Measurements from ENCODE around the gene DZIP1.
"Not testable (repeated sequence)": the region's sequence is repeated elsewhere in the genome, so short reads cannot be mapped to it uniquely, and the experiment has no call there.

The DZIP1 gene

DNA sequence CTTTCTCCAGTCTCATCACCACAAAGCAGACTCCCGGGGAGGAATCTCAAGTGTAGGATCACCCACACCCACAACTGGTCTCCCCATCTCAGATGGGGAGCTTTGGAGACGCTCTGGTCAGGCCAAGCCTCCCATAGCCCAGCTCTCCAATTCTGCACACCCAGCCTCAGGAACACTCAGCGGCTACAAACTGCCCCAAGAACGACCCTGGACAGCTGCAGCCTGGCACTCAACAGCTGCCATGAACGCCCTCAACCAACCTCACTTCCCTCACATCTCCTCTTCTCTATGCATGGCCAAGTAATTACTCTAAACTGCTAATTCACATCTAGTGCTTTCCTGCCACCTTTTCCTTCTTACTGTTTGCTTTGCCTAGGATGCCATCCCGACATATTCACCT lies 42.6 kb downstream of the DZIP1 start:
- no peak for DNase-seq

DNA sequence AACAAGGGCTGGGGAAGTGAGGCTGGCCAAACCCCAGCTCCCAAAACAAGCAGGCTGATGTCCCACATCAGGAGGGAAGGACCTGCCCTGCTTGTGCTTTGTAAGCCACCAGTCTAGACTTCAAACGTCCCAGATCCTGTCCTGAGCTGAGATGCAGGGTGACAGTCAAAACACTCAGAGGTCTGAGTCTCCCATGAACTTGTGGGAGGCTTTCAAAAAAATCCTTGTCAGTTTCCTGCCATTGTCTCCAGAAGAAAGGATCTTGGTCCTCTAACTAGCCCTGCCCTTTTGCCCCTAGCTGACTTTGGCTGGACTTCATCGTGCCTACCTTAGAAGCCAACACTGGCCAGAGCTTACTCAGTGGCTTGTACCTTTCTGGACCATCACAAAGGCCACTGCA lies 43.3 kb downstream of the DZIP1 start:
- DNase-seq: no peak

DNA sequence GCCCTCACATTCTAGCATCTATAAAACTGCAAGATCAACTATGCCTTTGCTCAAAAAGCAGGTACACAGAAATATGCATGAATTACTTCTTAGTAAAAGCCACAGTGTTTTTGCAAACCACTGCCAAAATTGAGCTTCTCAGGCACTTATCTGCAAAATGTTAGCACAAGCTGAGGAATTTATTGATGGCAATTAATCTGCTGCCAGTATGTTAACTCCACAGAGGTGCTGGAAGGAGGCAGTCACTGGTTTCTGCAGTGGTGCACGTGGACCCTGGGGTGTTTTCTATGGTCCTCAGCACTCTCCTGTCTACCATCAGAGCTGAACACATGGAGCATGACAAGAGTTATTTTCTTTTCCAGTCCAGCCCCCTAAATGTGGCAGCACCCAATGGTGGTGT lies 47.8 kb downstream of the DZIP1 start:
- no peak for DNase-seq

DNA sequence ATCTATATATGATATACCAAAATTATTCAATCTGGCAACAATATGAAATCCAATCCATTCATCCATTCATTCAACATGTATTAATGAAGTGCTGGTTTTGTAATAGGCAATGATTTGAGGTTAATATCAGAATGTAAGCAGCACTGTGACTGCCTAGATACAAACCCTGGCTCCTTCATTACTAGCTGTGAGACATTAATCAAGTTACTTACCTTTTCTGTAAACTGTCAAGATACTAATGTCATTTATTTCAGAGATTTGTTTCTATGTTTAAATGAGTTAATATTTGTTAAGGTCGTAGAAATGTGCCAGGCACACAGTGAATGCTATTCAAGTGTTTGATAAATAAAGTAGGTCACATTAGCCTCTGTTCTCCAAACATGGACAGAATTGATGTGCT lies 51.0 kb downstream of the DZIP1 start:
- no peak for DNase-seq

DNA sequence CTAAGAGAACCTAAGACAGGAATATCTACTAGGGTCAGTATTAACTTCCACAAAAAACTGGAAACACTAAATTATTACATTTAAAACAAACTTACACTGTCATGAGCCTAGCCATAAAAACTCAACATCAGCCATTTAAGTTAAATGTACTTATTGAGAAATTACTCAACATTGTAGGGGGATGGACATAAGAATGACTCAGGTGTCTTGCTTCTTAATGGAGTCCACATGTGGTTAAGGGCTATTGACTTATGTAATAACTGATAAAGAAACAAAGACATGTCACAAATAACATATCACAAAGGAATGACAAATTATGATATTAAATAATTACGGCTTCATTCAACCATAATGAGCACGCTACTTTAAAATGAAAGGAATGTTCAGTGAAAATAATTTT lies 55.8 kb downstream of the DZIP1 start:
- no peak for DNase-seq

DNA sequence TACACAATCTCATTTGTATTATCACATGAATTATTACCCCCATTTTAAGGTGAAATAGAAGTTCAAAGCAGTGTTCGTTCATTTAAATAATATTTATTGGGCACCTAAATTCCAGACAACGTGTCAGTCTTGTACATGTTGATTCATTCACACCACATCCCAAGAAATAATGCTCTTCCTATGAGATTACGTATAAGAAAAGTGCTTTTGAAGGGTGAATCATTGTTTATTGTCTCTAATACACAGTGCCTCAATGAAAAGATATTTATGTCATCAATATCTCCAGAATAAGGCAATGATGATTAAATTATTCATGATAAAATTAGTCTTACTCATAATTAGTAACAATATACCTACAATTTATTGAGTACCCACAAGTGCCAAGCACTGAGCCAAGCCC lies 56.4 kb downstream of the DZIP1 start:
- no peak for DNase-seq

DNA sequence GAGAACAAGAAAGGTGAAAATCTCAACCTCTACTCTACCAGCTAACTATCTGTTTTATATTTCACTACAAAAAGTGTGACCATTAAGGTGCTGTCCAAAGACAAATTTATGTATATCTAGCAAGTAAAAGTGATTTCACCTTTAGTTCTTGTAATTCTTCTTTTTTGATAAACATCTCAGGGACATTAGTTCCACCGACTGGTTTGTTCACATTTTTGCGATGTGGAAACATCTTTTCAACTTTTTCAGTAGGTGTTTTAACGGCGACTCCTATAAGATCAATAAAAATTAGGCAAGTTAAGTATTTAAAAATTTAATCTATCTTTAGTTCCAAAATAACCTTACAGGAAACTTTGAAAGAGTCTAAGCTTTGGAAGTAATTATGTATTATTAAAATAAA lies 58.6 kb downstream of the DZIP1 start:
- DNase-seq: no peak

DNA sequence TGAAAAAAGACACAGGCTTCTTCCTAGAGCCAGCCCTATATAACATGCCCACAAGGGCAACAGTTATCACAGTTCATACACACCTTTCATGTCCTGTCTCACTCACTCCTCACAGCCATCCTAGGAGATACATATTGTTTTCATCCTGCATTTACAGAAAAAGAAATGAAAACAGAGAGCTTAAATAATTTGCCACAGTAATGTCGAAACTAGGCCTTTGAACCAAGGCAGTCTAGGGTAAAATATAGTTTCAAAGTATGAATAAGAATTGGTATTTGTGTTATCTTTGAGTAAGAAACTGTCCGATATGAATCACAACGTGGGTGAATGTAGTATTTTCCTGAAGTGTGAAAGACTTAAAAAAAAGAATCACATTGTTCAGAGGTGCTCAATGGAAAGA lies 65.2 kb downstream of the DZIP1 start:
- no peak for DNase-seq

DNA sequence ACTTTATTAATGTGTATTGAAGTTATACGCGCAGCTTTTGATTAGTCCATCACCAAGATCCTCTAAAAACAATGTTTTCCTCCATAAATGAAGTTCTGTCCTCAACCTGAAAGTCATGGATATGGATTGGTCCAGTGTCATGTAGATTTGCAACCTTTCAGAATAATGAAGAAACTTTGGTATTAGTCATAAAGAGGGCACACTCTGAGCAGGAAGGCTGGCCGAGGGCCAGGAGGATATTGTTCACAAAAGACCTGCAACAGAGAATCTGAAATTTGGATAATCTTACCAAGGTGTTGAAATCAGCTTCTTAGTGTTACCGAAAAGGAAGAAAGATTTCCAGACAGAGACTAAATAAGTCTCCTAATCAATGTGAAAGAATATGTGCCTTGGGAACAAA lies 71.3 kb downstream of the DZIP1 start:
- DNase-seq: no peak

DNA sequence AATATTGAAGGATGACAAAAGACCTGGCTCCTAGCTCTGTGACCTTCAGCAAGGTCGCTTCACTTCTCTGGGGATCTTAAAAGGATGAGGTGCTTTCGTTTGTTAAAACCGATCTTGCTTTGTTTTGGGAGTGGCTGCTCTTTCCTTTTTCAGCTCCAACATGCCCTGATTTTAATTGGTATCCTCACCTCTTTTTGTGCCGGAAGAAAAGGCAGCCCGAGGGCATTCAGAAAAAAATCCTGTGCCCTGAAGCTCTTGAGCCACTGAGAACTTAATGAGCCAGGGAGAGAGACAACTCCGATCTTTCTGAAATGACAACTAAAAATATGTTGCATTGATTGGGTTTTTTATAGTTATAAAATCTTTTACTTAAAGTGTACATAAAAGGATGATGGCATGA lies 72.6 kb downstream of the DZIP1 start:
- DNase-seq: no peak

DNA sequence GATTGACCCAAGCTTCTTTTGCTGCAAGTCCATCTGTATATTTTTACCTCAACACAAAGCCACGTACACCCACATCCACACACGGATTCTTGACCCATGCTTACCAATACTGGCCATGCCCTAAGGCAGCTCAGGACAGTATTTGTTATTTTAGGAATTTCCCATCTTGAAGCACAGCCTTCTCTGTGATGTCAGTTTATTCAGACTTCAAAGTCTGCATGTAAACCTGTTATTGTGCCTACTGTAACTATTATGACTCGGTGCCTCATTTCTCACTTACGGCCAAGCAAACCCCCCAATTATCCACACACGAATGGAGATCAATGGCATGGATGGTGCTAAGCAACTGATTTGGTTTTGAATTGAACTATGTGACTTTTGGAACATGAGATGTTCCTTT lies 74.5 kb downstream of the DZIP1 start:
- no peak for DNase-seq

DNA sequence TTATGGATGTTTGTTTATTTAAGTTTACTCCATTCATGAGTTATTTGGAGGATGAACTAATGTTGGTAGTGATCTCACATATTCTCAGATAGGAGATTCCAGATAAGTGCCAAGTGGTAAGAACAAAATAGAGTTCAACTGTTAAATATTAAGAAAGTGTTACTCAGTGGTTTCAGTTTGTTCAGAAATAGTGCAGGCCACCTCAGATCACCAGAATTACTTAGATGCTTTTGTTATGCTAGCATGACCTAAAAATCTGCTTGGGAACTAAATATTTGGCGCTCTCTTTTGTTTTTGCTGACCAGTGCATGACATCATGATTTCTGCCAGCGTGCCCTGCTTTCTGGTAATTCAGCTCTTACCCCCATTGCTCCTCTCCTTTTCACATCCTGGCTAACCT lies 76.4 kb downstream of the DZIP1 start:
- DNase-seq: no peak

DNA sequence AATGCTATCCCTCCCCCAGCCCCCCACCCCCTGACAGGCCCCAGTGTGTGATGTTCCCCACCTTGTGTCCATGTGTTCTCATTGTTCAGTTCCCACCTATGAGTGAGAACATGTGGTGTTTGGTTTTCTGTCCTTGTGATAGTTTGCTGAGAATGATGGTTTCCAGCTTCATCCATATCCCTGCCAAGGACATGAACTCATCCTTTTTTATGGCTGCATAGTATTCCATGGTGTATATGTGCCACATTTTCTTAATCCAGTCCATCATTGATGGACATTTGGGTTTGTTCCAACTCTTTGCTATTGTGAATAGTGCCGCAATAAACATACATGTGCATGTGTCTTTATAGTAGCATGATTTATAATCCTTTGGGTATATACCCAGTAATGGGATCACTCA lies 78.7 kb downstream of the DZIP1 start:
- not testable (repeated sequence) for DNase-seq

DNA sequence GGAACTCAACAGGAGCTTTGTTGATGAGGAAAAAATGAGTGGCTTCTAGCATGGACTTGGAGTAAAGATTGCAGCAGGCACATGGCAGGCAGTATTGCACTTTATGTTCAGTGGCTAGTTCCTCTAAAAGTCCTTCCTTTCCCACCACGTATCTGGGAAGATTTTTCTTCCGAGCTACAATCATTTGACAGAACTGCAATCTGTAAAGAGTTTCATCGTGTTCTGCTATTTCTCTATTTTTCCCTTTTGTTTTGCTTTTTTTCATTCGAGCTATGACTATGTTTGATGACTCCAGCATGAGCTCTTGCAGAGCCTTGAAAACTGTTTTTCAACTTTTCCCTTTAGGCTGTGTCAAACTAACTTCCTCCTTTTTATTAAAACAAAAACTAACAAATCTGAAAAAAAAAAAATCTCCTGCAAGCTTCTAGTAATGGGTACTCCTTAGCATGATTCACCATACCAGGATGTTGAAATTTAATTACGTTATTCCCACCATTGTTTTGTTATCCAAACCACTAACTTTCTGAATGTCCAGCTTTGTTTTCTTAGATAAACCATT lies 79.7 kb downstream of the DZIP1 start:
- peak; percentile 22 to 29 for DNase-seq

DNA sequence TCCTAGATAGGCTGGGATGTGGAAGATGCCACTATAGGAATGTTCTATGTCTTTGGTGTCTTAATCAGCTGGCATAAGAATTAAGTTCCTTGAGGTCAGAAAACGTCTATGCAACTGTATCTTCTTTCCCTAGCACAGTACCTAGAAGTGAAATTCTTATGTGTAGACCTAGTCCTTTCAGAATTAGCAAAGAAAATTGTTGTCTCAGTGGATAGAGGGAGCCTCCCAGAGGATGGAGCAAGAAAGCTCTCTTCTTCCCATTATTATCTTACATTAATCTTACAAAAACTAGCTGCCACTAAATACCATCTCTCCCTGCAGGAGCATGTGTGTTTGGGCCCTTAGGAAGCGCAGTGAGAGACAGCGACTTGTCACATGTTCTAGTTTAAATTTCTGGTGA lies 80.4 kb downstream of the DZIP1 start:
- no peak for DNase-seq

DNA sequence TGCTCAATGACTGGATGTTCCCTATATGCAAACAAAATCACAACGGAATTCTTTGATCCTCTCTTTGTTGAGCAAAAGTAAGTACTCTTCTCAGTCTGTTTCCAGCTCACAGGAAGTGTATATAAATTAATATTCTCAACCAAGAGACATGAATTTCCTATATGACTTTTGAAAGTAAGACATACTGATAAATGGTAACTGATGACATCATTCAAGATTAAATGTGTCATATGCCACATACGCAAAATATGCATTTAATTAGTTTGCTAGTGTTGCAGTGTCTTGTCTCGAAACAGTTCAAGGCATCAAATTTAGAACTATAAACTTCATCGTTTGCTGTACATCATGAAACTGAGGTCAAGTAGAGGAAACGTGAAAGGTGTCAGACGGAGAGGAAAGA lies 84.1 kb downstream of the DZIP1 start:
- no peak for DNase-seq

DNA sequence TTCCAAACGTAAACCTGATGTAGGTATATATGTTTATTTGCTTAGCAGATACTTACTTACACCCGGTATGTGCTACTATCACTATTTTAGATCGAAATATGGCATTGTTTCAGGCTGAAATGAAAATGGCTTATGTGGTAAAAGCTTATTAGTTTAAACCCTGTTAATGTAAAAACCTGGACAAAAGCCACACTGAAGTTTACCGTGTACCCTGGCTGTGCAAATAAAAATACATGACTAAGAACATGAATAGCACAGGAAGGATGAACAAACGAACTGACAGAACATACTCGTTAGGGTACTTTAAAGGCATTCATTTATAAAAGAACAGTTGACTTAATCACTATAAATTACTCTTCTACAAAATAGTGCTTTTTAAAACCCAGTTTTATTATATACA lies 85.4 kb downstream of the DZIP1 start:
- no peak for DNase-seq

DNA sequence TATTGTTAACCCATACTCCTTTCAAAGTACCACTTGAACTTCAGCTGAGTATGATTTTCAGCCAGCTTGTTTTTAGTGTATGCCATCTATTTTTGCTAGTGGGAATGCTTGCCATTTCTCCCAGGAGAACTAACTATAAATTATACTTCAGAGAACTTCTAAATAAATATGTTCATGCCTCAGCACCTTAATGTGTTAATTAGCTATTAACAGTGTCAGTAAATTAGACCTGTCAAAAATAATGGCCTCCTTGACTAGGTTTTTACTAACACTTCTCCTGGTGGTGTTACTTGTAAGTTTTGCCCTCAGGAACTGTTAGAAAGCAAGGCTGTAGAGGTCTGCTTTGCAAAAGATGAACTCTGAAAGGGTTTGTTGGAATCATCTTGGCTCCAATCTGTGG lies 87.5 kb downstream of the DZIP1 start:
- no peak for DNase-seq

DNA sequence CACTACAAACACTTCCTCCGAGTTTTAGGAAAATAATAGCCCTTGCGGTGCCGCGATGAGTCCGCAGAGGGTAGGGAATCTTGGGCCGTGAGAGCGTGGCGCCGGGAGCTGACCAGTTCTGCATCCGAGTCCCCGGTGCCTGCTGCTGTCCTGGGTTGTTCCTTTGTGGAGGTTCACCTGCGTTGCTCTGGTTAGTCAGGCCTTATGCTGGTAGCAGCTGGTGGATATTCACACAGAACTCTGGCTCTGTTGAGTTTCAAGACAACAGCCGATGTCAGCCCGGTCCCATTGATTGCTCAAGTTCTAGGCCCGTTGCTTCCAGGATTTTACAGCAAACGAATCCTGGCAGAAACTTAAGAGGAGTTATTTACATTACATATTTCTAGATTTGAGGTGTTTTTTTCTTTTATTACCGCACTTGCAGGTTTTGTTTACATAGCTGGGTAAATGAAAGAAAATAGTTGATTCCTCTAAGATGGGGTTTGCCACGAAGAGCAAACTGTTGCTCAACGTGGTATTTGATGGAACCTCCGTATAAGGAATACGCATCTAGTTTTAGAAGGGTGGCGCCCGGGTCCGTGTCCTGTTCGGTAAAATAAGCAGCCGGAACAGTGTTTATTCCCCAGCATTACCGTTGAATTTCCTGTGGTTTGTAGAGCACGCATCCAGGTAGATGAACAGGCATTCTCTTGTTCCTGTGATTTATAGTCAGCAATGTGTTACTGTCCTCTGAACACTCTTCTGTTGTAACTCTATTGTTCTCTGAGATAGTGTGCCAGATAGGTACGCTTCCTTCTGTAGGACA lies 90.7 kb downstream of the DZIP1 start:
- no peak for DNase-seq

DNA sequence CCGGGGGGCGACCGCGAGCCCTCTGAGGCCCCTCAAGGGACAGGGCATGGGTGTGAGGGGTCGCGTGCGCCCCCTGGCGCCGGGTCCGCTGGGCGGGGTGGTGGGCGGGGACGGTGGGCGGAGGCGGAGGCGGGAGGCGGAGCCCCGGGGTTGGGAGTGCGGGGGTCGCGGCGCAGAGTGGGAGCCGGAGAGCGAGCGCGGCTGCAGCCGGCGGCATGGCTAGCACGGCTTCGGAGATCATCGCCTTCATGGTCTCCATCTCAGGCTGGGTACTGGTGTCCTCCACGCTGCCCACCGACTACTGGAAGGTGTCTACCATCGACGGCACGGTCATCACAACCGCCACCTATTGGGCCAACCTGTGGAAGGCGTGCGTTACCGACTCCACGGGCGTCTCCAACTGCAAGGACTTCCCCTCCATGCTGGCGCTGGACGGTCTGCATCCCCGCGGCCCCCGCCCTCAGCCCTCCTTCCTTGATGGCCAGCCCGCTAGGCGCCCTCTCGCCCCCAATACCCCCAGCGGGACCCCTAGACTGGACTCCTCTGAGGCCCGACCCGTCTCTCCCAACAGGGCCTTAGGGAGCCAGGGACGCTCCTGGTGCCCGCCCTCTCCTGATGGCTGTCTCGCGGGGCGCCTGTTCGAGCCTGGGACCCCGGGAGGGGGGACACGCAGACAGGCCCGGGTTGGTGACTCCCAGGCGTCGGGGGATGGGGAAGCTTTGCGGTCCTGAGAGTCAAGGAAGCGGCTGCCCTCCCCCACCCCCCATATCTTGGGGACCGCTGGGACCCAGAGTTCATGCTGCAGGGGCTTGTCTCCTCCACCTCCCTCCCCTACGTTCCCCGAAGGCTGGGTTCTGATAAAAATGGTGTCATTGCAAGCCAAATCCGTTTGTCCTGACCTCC lies 91.7 kb downstream of the DZIP1 start, which contains the start of gene CLDN10:
Gene CLDN10, plus strand, starts transcription at position 182 of the 903 bp plus-strand sequence. Its CDS starts 34 bp downstream, at position 216.
- no peak for DNase-seq

DNA sequence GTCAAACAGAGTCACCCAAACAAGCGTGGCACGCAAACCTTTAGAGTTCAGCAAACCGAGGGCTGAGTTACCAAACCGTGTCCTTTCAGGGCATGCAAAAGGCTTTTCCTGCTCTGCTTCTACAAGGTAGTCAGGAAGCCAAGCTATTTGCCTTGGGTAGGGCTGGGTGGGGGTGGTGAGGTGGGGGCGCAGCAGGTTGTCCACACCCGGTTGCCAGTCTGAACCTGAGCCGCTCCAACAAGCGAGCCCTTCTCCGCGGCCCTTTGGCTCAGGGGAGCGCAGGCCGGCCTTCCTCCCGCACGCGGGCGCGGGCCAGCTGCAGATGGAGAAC lies 92.3 kb downstream of the DZIP1 start:
- no peak for DNase-seq

DNA sequence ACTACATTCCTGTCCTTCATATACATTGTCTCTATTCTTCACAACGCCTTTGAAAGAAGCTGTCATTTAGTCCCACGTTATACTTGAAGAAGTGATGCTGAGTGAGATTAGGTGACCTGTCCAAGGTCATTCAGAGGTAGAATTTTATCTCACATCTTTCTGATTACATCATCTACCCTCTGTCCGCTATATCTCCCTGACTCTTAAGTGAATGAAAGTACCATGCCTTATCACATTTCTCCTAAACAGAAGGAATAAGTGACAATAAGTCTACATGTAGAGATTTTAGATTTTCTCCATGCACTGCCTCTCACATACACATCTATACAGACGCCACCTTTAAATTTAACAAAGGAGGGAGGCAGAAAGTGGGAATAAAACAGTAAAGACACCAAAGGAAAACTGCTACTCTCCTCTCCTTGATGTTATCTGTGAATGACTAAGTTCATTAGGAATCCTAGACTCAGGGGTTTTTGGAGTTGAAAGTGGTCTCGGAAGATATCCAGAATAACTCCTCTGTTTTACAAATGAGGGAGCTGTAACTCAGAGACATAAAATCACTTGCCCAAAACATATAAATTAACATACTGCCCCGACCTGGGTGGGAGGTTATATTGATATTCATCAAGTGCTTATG lies 96.9 kb downstream of the DZIP1 start:
- no peak for DNase-seq

DNA sequence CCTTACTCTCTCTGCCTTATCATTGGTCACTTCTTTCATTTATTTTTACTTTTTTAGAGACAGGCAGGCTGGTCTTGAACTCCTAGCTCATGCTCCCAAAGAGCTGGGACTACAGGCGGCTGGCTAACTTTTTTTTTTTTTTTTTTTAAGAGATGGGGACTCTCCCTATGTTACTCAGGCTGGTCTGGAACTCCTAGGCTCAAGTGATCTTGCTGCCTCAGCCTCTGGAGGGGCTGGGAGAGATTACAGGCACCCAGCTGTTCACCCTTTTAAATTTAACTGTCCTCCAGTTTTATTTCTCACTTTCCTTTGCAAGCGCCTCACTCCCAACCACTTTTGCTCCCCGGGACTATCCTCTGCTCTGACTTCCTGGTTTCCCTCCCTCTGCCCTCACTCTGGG lies 97.6 kb downstream of the DZIP1 start:
- no peak for DNase-seq

DNA sequence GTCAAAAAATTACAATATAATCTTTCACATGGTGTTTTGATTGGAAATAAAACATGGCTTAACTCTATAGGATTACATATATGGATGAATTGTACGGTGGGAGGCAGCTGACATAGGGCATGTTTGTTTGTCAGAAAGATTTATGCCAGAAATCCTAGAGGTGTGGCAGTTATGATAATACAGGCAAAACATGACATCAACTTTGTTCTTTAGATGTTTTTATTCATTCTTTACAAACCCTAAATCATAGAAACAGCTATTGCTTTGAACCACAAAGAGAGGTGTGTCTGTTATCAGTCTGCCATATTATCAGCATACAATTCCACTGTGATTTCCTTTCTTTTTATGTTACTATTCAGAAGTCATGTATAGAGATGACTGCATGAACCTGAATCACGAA lies 100.2 kb downstream of the DZIP1 start:
- no peak for DNase-seq

Measured in AML-193 (cell line).